GM19238 (cell line): ENCODE measurements around the gene PLOD3.

Source experiments
- DNase-seq: peaks from one replicate; pipeline ENCODE4 v3.0.0; 2011; ENCODE audit warnings: low spot score; ENCODE audit not compliant: insufficient read length

Gene PLOD3

GRCh38 chr7:101239191-101239950, 22.0 kb upstream of the PLOD3 start:
- DNase-seq = no peak

GRCh38 chr7:101238226-101239182, 21.1 kb upstream of the PLOD3 start:
- DNase-seq = no peak

- no peak for DNase-seq
Observed at GRCh38 chr7:101237206-101238067, 20.1 kb upstream of the PLOD3 start, which contains the start of gene CLDN15. CLDN15 (minus strand) TSS chr7:101237802; CDS start chr7:101237581, 221 bp downstream.

- DNase-seq = no peak
Observed at GRCh38 chr7:101236292-101236835, 19.0 kb upstream of the PLOD3 start.

- no peak for DNase-seq
Observed at GRCh38 chr7:101235522-101235921, 18.1 kb upstream of the PLOD3 start.

GRCh38 chr7:101235050-101235449, 17.7 kb upstream of the PLOD3 start:
- DNase-seq = no peak

- no peak for DNase-seq
Observed at GRCh38 chr7:101234636-101235035, 17.3 kb upstream of the PLOD3 start.

- DNase-seq = no peak
Observed at GRCh38 chr7:101233907-101234547, 16.6 kb upstream of the PLOD3 start.

- DNase-seq = no peak
Observed at GRCh38 chr7:101232141-101232850, 14.9 kb upstream of the PLOD3 start.

- DNase-seq = no peak
Observed at GRCh38 chr7:101231644-101232043, 14.3 kb upstream of the PLOD3 start.

GRCh38 chr7:101226721-101227120, 9.3 kb upstream of the PLOD3 start:
- no peak for DNase-seq

- no peak for DNase-seq
Observed at GRCh38 chr7:101225650-101226049, 8.3 kb upstream of the PLOD3 start.

- DNase-seq = no peak
Observed at GRCh38 chr7:101223528-101223927, 6.1 kb upstream of the PLOD3 start.

- no peak for DNase-seq
Observed at GRCh38 chr7:101222275-101222830, 5.0 kb upstream of the PLOD3 start.

GRCh38 chr7:101220295-101220694, 2.9 kb upstream of the PLOD3 start:
- no peak for DNase-seq

GRCh38 chr7:101218236-101219125, 1.1 kb upstream of the PLOD3 start:
- no peak for DNase-seq

GRCh38 chr7:101216860-101217387, 457 bp downstream of the PLOD3 start:
- no peak for DNase-seq
